H1 (cell line): ENCODE results near the gene MRTFB. TPM values are rescaled to one million over a fixed set of nuclear protein-coding genes. Genes with fewer than 3 reads are reported as not detected.

Source experiments
- CTCF ChIA-PET: fragments of 300-600 bp; sonication (Branson Sonifier 250); formaldehyde crosslinking; loops from one replicate; lab custom pipeline; 2021; ENCODE audit not compliant: partially characterized antibody; lab: Charles Lee
- POLR2A ChIA-PET: fragments of 300-600 bp; sonication (Branson Sonifier 250); formaldehyde crosslinking; loops from one replicate; lab custom pipeline; 2021; ENCODE audit warnings: inconsistent platforms; ENCODE audit not compliant: partially characterized antibody; lab: Charles Lee
- DNase-seq, 2 experiments: peaks; one replicate each; pipeline versions ENCODE4 v3.0.0 to v3.0.0-alpha.2; 2010 to 2022; ENCODE audit warnings: low spot score in 2 of 2, low read depth in 1 of 2, mixed read lengths in 1 of 2
- FAIRE-seq: peaks from 2 replicates; lab custom pipeline; 2011; peaks lifted over from hg19 to GRCh38; lab: Jason Lieb, UNC
- H2AFZ ChIP-seq: 2 replicates; pipeline ENCODE4 v1.8.1; 2012; ENCODE audit warnings: low read length, inconsistent platforms
- H2AK5ac ChIP-seq: 2 replicates; pipeline ENCODE4 v1.6.1; 2013; ENCODE audit warnings: low read depth, low read length
- H2BK120ac ChIP-seq: replicated peaks from 2 replicates; pipeline ENCODE3; 2013; ENCODE audit warnings: low read depth, low read length, inconsistent platforms
- H2BK12ac ChIP-seq: 2 replicates; pipeline ENCODE4 v1.6.1; 2013; ENCODE audit warnings: low read depth, low read length
- H2BK15ac ChIP-seq: 2 replicates; pipeline ENCODE4 v1.6.1; 2013; ENCODE audit warnings: low read length
- H2BK20ac ChIP-seq: 2 replicates; pipeline ENCODE4 v1.6.1; 2013; ENCODE audit warnings: low read length
- H2BK5ac ChIP-seq: 2 replicates; pipeline ENCODE4 v1.6.1; 2013; ENCODE audit warnings: low read depth, low read length
- H3K14ac ChIP-seq: 2 replicates; pipeline ENCODE4 v1.6.1; 2013; ENCODE audit warnings: inconsistent platforms; ENCODE audit not compliant: insufficient read length
- H3K18ac ChIP-seq: 2 replicates; pipeline ENCODE4 v1.6.1; 2013; ENCODE audit warnings: low read length; ENCODE audit errors: extremely low read depth
- H3K23ac ChIP-seq: 2 replicates; pipeline ENCODE4 v1.6.1; 2013; ENCODE audit warnings: inconsistent platforms; ENCODE audit not compliant: insufficient read length
- H3K23me2 ChIP-seq: 2 replicates; pipeline ENCODE4 v1.6.1; 2013; ENCODE audit warnings: low read depth, low read length
- H3K27ac ChIP-seq: 2 replicates; pipeline ENCODE4 v1.6.1; 2011; ENCODE audit warnings: low read depth, low read length, inconsistent platforms
- H3K27me3 ChIP-seq, 4 experiments: replicated peaks in 1 of 4; 1 replicate in 1 of 4; 2 replicates in 3 of 4; pipeline versions ENCODE4 v1.6.1 to v1.8.1; 2011 to 2013; ENCODE audit warnings: low read length in 3 of 4, mild to moderate bottlenecking in 3 of 4, inconsistent platforms in 2 of 4, mixed read lengths in 2 of 4, moderate library complexity in 1 of 4; ENCODE audit not compliant: control insufficient read depth in 3 of 4, insufficient read depth in 3 of 4; ENCODE audit errors: extremely low read depth in 1 of 4
- H3K36me3 ChIP-seq, 4 experiments: 2 replicates each; pipeline versions ENCODE4 v1.6.1 to v1.8.1; 2011 to 2013; ENCODE audit warnings: mild to moderate bottlenecking in 4 of 4, low read length in 3 of 4, moderate library complexity in 2 of 4, control low read depth in 1 of 4, inconsistent platforms in 1 of 4; ENCODE audit not compliant: insufficient read depth in 4 of 4, control insufficient read depth in 2 of 4
- H3K4ac ChIP-seq: replicated peaks from 2 replicates; pipeline ENCODE3; 2013; ENCODE audit warnings: low read length, low read depth, mixed read lengths, inconsistent platforms; ENCODE audit not compliant: insufficient read length
- H3K4me1 ChIP-seq, 4 experiments: replicated peaks in 1 of 4; 1 replicate in 1 of 4; 2 replicates in 3 of 4; pipeline versions ENCODE4 v1.6.1 to v1.8.1; 2011 to 2013; ENCODE audit warnings: low read length in 3 of 4, inconsistent platforms in 2 of 4, mixed read lengths in 1 of 4; ENCODE audit not compliant: insufficient read depth in 4 of 4, control insufficient read depth in 3 of 4
- H3K4me2 ChIP-seq, 2 experiments: 2 replicates each; pipeline versions ENCODE4 v1.6.1 to v1.8.1; 2011 to 2013; ENCODE audit warnings: low read depth in 2 of 2, low read length in 2 of 2, control low read depth in 1 of 2, inconsistent platforms in 1 of 2, mild to moderate bottlenecking in 1 of 2; ENCODE audit not compliant: insufficient read depth in 1 of 2
- H3K4me3 ChIP-seq, 4 experiments: fragments of 200-600, 300-600 bp in 1 of 4; sonication (generic), shearing (Covaris generic), sonication (Bioruptor Twin) in 1 of 4; 2 replicates each; pipeline versions ENCODE4 v1.5.1 to v1.8.1; 2011 to 2016; ENCODE audit warnings: low read length in 4 of 4, low read depth in 3 of 4, control low read depth in 2 of 4, inconsistent platforms in 2 of 4, mild to moderate bottlenecking in 2 of 4, mixed read lengths in 1 of 4, moderate library complexity in 1 of 4; ENCODE audit not compliant: insufficient read depth in 2 of 4; ENCODE audit errors: extremely low read depth in 1 of 4
- H3K56ac ChIP-seq: replicated peaks from 2 replicates; pipeline ENCODE3; 2013; ENCODE audit warnings: low read depth, mild to moderate bottlenecking, mixed read lengths, low read length, inconsistent platforms; ENCODE audit not compliant: insufficient read length
- H3K79me1 ChIP-seq: 2 replicates; pipeline ENCODE4 v1.6.1; 2013; ENCODE audit warnings: low read depth, low read length, control low read depth
- H3K79me2 ChIP-seq, 2 experiments: 2 replicates each; pipeline versions ENCODE4 v1.6.1 to v1.8.1; 2012 to 2013; ENCODE audit warnings: low read length in 2 of 2, mild to moderate bottlenecking in 2 of 2, inconsistent platforms in 1 of 2; ENCODE audit not compliant: insufficient read depth in 2 of 2, control insufficient read depth in 1 of 2
- H3K9ac ChIP-seq, 4 experiments: replicated peaks in 1 of 4; 1 replicate in 1 of 4; 2 replicates in 3 of 4; pipeline versions ENCODE4 v1.6.1 to v1.8.1; 2011 to 2013; ENCODE audit warnings: low read depth in 3 of 4, low read length in 3 of 4, control low read depth in 2 of 4, mild to moderate bottlenecking in 2 of 4, moderate library complexity in 2 of 4, inconsistent platforms in 1 of 4; ENCODE audit errors: extremely low read depth in 1 of 4
- H3K9me3 ChIP-seq, 2 experiments: 2 replicates each; pipeline versions ENCODE4 v1.6.1 to v1.8.1; 2012 to 2013; ENCODE audit warnings: mild to moderate bottlenecking in 2 of 2, moderate library complexity in 2 of 2, control low read depth in 1 of 2, inconsistent platforms in 1 of 2, low read depth in 1 of 2, low read length in 1 of 2, mixed read lengths in 1 of 2; ENCODE audit not compliant: insufficient read depth in 2 of 2
- H4K20me1 ChIP-seq, 2 experiments: replicated peaks in 1 of 2; 2 replicates each; pipeline versions ENCODE3 to v1.8.1; 2011 to 2013; ENCODE audit warnings: inconsistent platforms in 2 of 2, low read length in 2 of 2, mild to moderate bottlenecking in 1 of 2; ENCODE audit not compliant: insufficient read depth in 2 of 2, control insufficient read depth in 1 of 2
- H4K5ac ChIP-seq: 2 replicates; pipeline ENCODE4 v1.6.1; 2013; ENCODE audit warnings: low read length, low read depth, mixed read lengths, inconsistent platforms; ENCODE audit not compliant: insufficient read length
- H4K8ac ChIP-seq: 2 replicates; pipeline ENCODE4 v1.8.0; 2013; ENCODE audit warnings: mild to moderate bottlenecking, moderate library complexity, low read length, inconsistent platforms; ENCODE audit not compliant: insufficient read depth; ENCODE audit errors: extremely low read depth
- H4K91ac ChIP-seq: replicated peaks from 2 replicates; pipeline ENCODE3; 2013; ENCODE audit warnings: low read length, mixed read lengths, inconsistent platforms; ENCODE audit not compliant: insufficient read length
- CBX8 ChIP-seq: fragments of 300-800, 300-1000 bp; sonication (generic); IDR thresholded peaks from 2 replicates; pipeline ENCODE4 v1.7.1; 2016; ENCODE audit warnings: low read depth, low read length, borderline replicate concordance
- POLR2AphosphoS5 ChIP-seq: IDR thresholded peaks from 2 replicates; pipeline ENCODE4 v1.6.1; 2011; ENCODE audit warnings: low read depth, low read length
- TAF7 ChIP-seq: optimal IDR thresholded peaks from 2 replicates; pipeline ENCODE3; 2011; ENCODE audit warnings: low read depth, mild to moderate bottlenecking, inconsistent platforms, low read length, moderate library complexity, borderline replicate concordance
- YY1 ChIP-seq: IDR thresholded peaks from 2 replicates; pipeline ENCODE4 v1.6.1; 2011; ENCODE audit warnings: low read depth, mild to moderate bottlenecking, low read length
- polyA plus RNA-seq, 7 experiments: library from polyadenylated mRNA; depleted of rRNA in 3 of 7; stranded (reverse) in 5 of 7; unstranded in 2 of 7; fragments of >200 nt in 5 of 7; fragments of 200-250 nt in 2 of 7; gene quantifications; 1 replicate in 5 of 7; 2 replicates in 1 of 7; 4 replicates in 1 of 7; pipeline versions ENCODE4 v1.2.1 to v1.2.3, GENCODE V29; 2011 to 2013; ENCODE audit warnings: missing spikeins in 2 of 7, mixed read lengths in 2 of 7
- total RNA-seq: library from RNA; stranded (reverse); fragmentation: NEBNext Ultra II Directional; extraction: Animal tissue kit (Norgen Biotek cat#: 25700); gene quantifications from 2 replicates; pipeline ENCODE4 v1.2.1, GENCODE V29; 2021

MRTFB gene
- total and polyA plus RNA-seq, 2 of the 8 experiments (the other 6 are each of a cell fraction or from before 2014, with no cell fraction given): 13.5 to 34.9 TPM

DNA sequence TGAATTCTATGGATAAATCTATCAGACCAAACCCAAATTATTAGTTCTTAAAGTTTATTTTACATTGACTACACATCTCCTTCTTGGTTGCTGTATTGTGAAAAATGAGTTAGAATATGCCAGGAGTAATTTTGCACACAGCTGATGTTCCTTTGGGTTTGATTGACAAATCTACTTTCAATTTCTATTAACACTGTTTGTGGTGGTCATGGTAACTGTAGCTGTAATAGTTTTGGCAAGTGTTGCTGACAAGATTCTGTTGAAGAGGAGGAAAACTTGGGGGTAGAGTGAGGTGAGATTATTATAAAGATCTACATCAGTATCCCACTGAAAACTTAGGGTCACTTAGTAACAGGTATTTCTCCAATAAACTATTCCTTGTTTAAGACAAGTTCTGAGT lies 30.3 kb downstream of the MRTFB start:
- H3K79me2 ChIP-seq: peaks cover 0 to 90% of the 10 kb centered on the region in 2 experiments; a peak in 3 of 4 replicates
- no peak for TF ChIP-seq POLR2AphosphoS5
- no peak for TF ChIP-seq CBX8
- no peak for TF ChIP-seq TAF7
- no peak for TF ChIP-seq YY1
- TF ChIP-seq, all 59 proteins: peak for 0

More for the DNA sequence above, 30.3 kb downstream of the MRTFB start:
- H2BK120ac ChIP-seq: no peak overlapping the region
- no peak overlapping the region for H2BK15ac ChIP-seq
- H4K5ac ChIP-seq: no peak overlapping the region
- no peak overlapping the region for H2BK20ac ChIP-seq
- H2AFZ ChIP-seq: no peak overlapping the region
- H2BK5ac ChIP-seq: no peak overlapping the region
- H3K9me3 ChIP-seq: no peaks in the 10 kb centered on the region
- H3K9ac ChIP-seq: no peak overlapping the region
- POLR2A ChIA-PET: no interaction called here
- peaks cover 0 to 8% (median 2%) of the 10 kb centered on the region in 4 experiments; a peak in 3 of 7 replicates for H3K4me1 ChIP-seq
- peaks cover 4 to 5% of the 10 kb centered on the region in 2 experiments for H4K20me1 ChIP-seq
- no peak overlapping the region for H3K18ac ChIP-seq
- H3K36me3 ChIP-seq: no peaks in the 10 kb centered on the region
- FAIRE-seq (no peak), DNase-seq (no peak)
- H3K23me2 ChIP-seq: no peaks in the 10 kb centered on the region
- no peak overlapping the region for H3K4ac ChIP-seq
- no peak overlapping the region for H3K4me3 ChIP-seq
- H4K8ac ChIP-seq: no peak overlapping the region
- no peak overlapping the region for H4K91ac ChIP-seq
- no peak overlapping the region for H3K56ac ChIP-seq
- peaks cover 2% of the 10 kb centered on the region; the same call in 1 of the 2 replicates for H3K79me1 ChIP-seq
- H3K14ac ChIP-seq: no peak overlapping the region
- H2AK5ac ChIP-seq: no peak overlapping the region
- no peak overlapping the region for H3K27ac ChIP-seq
- CTCF ChIA-PET: no interaction called here
- no peak overlapping the region for H2BK12ac ChIP-seq
- H3K23ac ChIP-seq: no peak overlapping the region
- no peak overlapping the region for H3K4me2 ChIP-seq
- H3K27me3 ChIP-seq: no peaks in the 10 kb centered on the region
